ENCODE measurements around the gene TTC1.

- TF ChIP-seq, protein P1, sequence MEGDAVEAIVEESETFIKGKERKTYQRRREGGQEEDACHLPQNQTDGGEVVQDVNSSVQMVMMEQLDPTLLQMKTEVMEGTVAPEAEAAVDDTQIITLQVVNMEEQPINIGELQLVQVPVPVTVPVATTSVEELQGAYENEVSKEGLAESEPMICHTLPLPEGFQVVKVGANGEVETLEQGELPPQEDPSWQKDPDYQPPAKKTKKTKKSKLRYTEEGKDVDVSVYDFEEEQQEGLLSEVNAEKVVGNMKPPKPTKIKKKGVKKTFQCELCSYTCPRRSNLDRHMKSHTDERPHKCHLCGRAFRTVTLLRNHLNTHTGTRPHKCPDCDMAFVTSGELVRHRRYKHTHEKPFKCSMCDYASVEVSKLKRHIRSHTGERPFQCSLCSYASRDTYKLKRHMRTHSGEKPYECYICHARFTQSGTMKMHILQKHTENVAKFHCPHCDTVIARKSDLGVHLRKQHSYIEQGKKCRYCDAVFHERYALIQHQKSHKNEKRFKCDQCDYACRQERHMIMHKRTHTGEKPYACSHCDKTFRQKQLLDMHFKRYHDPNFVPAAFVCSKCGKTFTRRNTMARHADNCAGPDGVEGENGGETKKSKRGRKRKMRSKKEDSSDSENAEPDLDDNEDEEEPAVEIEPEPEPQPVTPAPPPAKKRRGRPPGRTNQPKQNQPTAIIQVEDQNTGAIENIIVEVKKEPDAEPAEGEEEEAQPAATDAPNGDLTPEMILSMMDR (IDR thresholded peaks at IDR 0.05), result no peak
- no peak for TF ChIP-seq POLR2A (IDR thresholded peaks at IDR 0.05)
- TF ChIP-seq EP300 (IDR thresholded peaks at IDR 0.05), result no peak
These were observed 2.5 kb downstream of the TTC1 start for GRCh38 chr5:160011471-160011870.
